HepG2 (cell line): ENCODE results near the gene GNRH2. TPM values are rescaled to one million over a fixed set of nuclear protein-coding genes. Genes with fewer than 3 reads are reported as not detected.

Source experiments
- AFF4 ChIP-seq: sonication (generic); formaldehyde crosslinking; IDR thresholded peaks from 2 replicates; pipeline ENCODE4 v1.4.0; 2020; ENCODE audit warnings: missing genetic modification reagents
- ASH2L ChIP-seq: fragments of 300-600, 200-600 bp; sonication (generic); IDR thresholded peaks from 2 replicates; pipeline ENCODE4 v1.7.0; 2017; ENCODE audit warnings: low read depth, mild to moderate bottlenecking, moderate library complexity, mixed read lengths, low read length; ENCODE audit not compliant: insufficient read length
- DDIT3 ChIP-seq: sonication (generic); formaldehyde crosslinking; IDR thresholded peaks from 2 replicates; pipeline ENCODE4 v1.4.0; 2020; ENCODE audit warnings: mild to moderate bottlenecking, missing genetic modification reagents
- KDM6A ChIP-seq: IDR thresholded peaks from 2 replicates; pipeline ENCODE4 v1.6.1; 2016; ENCODE audit warnings: low read depth
- PAXIP1 ChIP-seq: sonication (generic); formaldehyde crosslinking; conservative IDR thresholded peaks from 2 replicates; pipeline ENCODE4 v1.4.0; 2020; ENCODE audit warnings: mild to moderate bottlenecking, missing genetic modification reagents, moderate library complexity
- PCBP2 ChIP-seq: fragments of 200-400 bp; formaldehyde crosslinking; optimal IDR thresholded peaks from 2 replicates; pipeline ENCODE3; 2018; ENCODE audit warnings: low read length, low read depth; ENCODE audit not compliant: poor library complexity, severe bottlenecking
- RARA ChIP-seq: IDR thresholded peaks from 2 replicates; pipeline ENCODE4 v1.6.1; 2016; ENCODE audit warnings: missing genetic modification reagents, missing compliant biosample characterization
- RERE ChIP-seq: IDR thresholded peaks from 2 replicates; pipeline ENCODE4 v1.6.1; 2016; ENCODE audit warnings: low read depth, missing genetic modification reagents, missing compliant biosample characterization
- TBX3 ChIP-seq: fragments of 450-650 bp; IDR thresholded peaks from 2 replicates; pipeline ENCODE4 v1.6.1; 2017; ENCODE audit warnings: antibody characterized with exemption, mild to moderate bottlenecking, inconsistent platforms, borderline replicate concordance
- ZNF292 ChIP-seq: sonication (generic); formaldehyde crosslinking; IDR thresholded peaks from 2 replicates; pipeline ENCODE4 v1.8.1; 2022; ENCODE audit warnings: mild to moderate bottlenecking, low read depth, missing genetic modification reagents, borderline replicate concordance
- ZNF501 ChIP-seq: sonication (generic); formaldehyde crosslinking; IDR thresholded peaks from 2 replicates; pipeline ENCODE4 v1.5.1; 2020; ENCODE audit warnings: mild to moderate bottlenecking, moderate library complexity, missing genetic modification reagents
- ZNF775 ChIP-seq: sonication (generic); formaldehyde crosslinking; IDR thresholded peaks from 2 replicates; pipeline ENCODE4 v1.4.0; 2020; ENCODE audit warnings: missing genetic modification reagents, mild to moderate bottlenecking, moderate library complexity, borderline replicate concordance
- ZNF891 ChIP-seq: sonication (generic); formaldehyde crosslinking; IDR thresholded peaks from 2 replicates; pipeline ENCODE4 v1.5.0; 2020; ENCODE audit warnings: mild to moderate bottlenecking, missing genetic modification reagents
- polyA plus RNA-seq, 8 experiments: library from polyadenylated mRNA; depleted of rRNA in 3 of 8; stranded (reverse) in 7 of 8; unstranded in 1 of 8; fragments of >200 nt; fragmentation: Illumina TruSeq in 4 of 8; extraction: Trizol in 4 of 8; gene quantifications; 2 replicates each; pipeline versions ENCODE4 v1.2.1 to v1.2.3, GENCODE V29; 2011 to 2016; ENCODE audit warnings: low read depth in 4 of 8, missing spikeins in 1 of 8, mixed read lengths in 1 of 8; ENCODE audit not compliant: insufficient read depth in 1 of 8
- total RNA-seq, 5 experiments: library from RNA; depleted of rRNA; stranded (reverse); fragments of >200 nt; fragmentation: Illumina TruSeq; extraction: Trizol; gene quantifications; 2 replicates each; pipeline ENCODE4 v1.2.3, GENCODE V29; 2016; ENCODE audit warnings: low read depth in 1 of 5

The GNRH2 gene
- total and polyA plus RNA-seq, 2 of the 13 experiments (the other 11 are each of a cell fraction or from before 2014, with no cell fraction given), result 0.28 TPM; not detected in 1

GRCh38 chr20:3068986-3069900 lies 25.8 kb downstream of the GNRH2 start (continued):
- TF ChIP-seq PAXIP1 (CRISPR knock-in tag), result 0 out of 2 replicates have a peak, but pooled peaks have one; percentile 14
- TF ChIP-seq ZNF292 (CRISPR knock-in tag), result peak; percentile 75; the same call in 1 of the 2 replicates
- no peak for TF ChIP-seq ZNF775 (CRISPR knock-in tag)
- no peak for TF ChIP-seq TBX3
- no peak for TF ChIP-seq KDM6A (CRISPR knock-in tag)
- no peak for TF ChIP-seq AFF4 (CRISPR knock-in tag)
- no peak for TF ChIP-seq DDIT3 (CRISPR knock-in tag)
- no peak for TF ChIP-seq RERE (CRISPR knock-in tag)
- peak; percentile 72; the same call in 1 of the 2 replicates for TF ChIP-seq RARA (CRISPR knock-in tag)
- TF ChIP-seq PCBP2, result no peak
- TF ChIP-seq ZNF891 (CRISPR knock-in tag), result 0 out of 2 replicates have a peak, but pooled peaks have one; percentile 45
- TF ChIP-seq ZNF501, result peak; percentile 60; the same call in 1 of the 2 replicates
- TF ChIP-seq ASH2L, result peak; percentile 22
